Heart right ventricle (tissue), 16 donors: ENCODE results near the gene S100Z. TPM values are rescaled to one million over a fixed set of nuclear protein-coding genes. Genes with fewer than 3 reads are reported as not detected.

Source experiments
- ATAC-seq, 8 donors: fragments of 200-7000 bp; cut with Tn5 transposase; one replicate each; pipeline ENCODE4 v1.9.1; 2020; ENCODE audit warnings: mild to moderate bottlenecking in 8 of 8, moderate library complexity in 8 of 8, moderate number of reproducible peaks in 1 of 8
- DNase-seq, 2 donors: peaks; one replicate each; pipeline ENCODE4 v3.0.0-alpha.2; 2020
- H3K27ac ChIP-seq, 10 donors: fragments of 200-600 bp; sonication (generic) in 2 of 10; one replicate each; pipeline versions ENCODE4 v1.5.0 to v1.8.0; 2020 to 2022; ENCODE audit warnings: mild to moderate bottlenecking in 3 of 10
- H3K27me3 ChIP-seq, 7 donors: fragments of 200-600 bp; one replicate each; pipeline ENCODE4 v1.8.0; 2021 to 2022; ENCODE audit warnings: mild to moderate bottlenecking in 2 of 7
- H3K36me3 ChIP-seq, 9 donors: fragments of 200-600 bp; sonication (generic) in 1 of 9; one replicate each; pipeline versions ENCODE4 v1.5.0 to v1.8.0; 2020 to 2022; ENCODE audit warnings: mild to moderate bottlenecking in 2 of 9
- H3K4me1 ChIP-seq, 9 donors: fragments of 200-600 bp; sonication (generic) in 1 of 9; one replicate each; pipeline versions ENCODE4 v1.5.0 to v1.8.0; 2020 to 2022; ENCODE audit warnings: mild to moderate bottlenecking in 4 of 9
- H3K4me3 ChIP-seq, 10 donors: fragments of 200-600 bp; sonication (generic) in 2 of 10; one replicate each; pipeline versions ENCODE4 v1.5.0 to v1.8.0; 2020 to 2022; ENCODE audit warnings: mild to moderate bottlenecking in 7 of 10, moderate library complexity in 2 of 10
- H3K9me3 ChIP-seq, 11 donors: fragments of 200-600 bp in 10 of 11; sonication (generic) in 2 of 11; one replicate each; pipeline versions ENCODE4 v1.5.0 to v1.8.0; 2013 to 2022; ENCODE audit warnings: mild to moderate bottlenecking in 2 of 11, control low read depth in 1 of 11, moderate library complexity in 1 of 11
- WGBS, 2 donors: extraction: QIAGEN DNeasy Blood & Tissue Kit; methylation state at CpG; one replicate each; pipeline ENCODE4 v1.1.7; 2013; ENCODE audit warnings: inconsistent platforms in 1 of 2; 5-methylcytosine and 5-hydroxymethylcytosine counted together
- intact Hi-C, 10 donors: fragments of 100-400 bp; cut with DNase I; formaldehyde crosslinking; loops; one replicate each; pipeline versions ENCODE4 v1.11.1 to v1.14.2; 2022
- polyA plus RNA-seq, 2 donors: library from polyadenylated mRNA; stranded (reverse); fragments of 200-250 nt; gene quantifications; one replicate each; pipeline ENCODE4 v1.2.3, GENCODE V29; 2013
- total RNA-seq, 10 donors: library from RNA; stranded (reverse); fragmentation: NEBNext Ultra II Directional in 3 of 10; extraction: Animal tissue kit (Norgen Biotek cat#: 25700) in 3 of 10; gene quantifications; one replicate each; pipeline versions ENCODE4 v1.2.1 to v1.2.4, GENCODE V29; 2021 to 2023
- TF ChIP-seq, protein P1 (sequence below), 9 donors: fragments of 200-600 bp; sonication (generic) in 2 of 9; IDR thresholded peaks; one replicate each; pipeline versions ENCODE4 v1.5.0 to v1.8.0; 2021 to 2022; ENCODE audit warnings: antibody characterized with exemption in 9 of 9, mild to moderate bottlenecking in 5 of 9, moderate library complexity in 1 of 9
- donor health status: Arrhythmogenic right ventricular cardiomyopathy.
- donor health status: ischemic (EF 13 %, LVEDD 7.1; RV severe dilation, severe dysfunction).
- donor health status: healthy with polysubstance abuse.
- donor health status: DM: no; HTN: yes; CAD: no.
- donor health status: DM: no; HTN: no; CAD: no.
- donor health status: ischemic (EF 25% LVEDD 6.9; RV normal size, moderate dysfunction).
- donor health status: ischemic (EF 25% LVEDD 5.7; RV mildly dilated, moderate dysfunction).
- donor health status: healthy.
- donor health status: DM: yes; HTN: yes; CAD: no.
- donor health status: Ischemic cardiomyopathy.
- donor health status: ischemic (EF 35%, LVEDD 5.7; RV mildly dilated, moderate dysfunction).
- donor health status: nonischemic (EF 11% LVEDD 7.7; RV severe dilation, severe dysfunction).
- donor health status: DM: yes; HTN: yes; CAD: no.
- donor health status: PGD.
- donor health status: ischemic (EF 29% LVEDD 5.4; RV normal size, mild dysfunction).
- donor health status: nonischemic (EF 23%, LVEDD 6.1; RV moderate dilation, normal function).

Gene S100Z
- total and polyA plus RNA-seq, 12 donors = 0.03 to 0.22 TPM; not detected in 10

DNA sequence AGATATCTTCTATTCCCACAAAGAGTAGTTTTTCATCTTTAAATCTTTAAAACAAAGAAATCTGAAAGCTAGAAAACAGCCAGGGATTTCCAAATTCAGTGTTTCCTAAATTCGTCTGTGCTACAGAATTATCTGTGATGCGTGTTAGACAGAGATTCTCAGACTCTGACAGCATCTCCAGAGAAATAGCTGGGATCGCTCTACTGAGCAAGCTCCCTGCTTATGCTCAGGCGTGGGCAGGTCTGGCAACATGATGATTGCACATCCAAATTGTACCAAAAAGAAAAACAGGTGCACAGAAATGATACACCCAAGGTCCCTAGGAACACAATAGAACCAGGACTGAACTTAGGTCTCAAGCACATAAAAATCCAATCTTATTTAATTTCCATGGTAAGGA lies 80.3 kb downstream of the S100Z start:
- ATAC-seq (no peak), DNase-seq (no peak)
- 68 to 77% methylated on average over 4 of the region's 4 CpGs for WGBS, 2 donors
- Histone ChIP-seq H3K27ac (no peak overlapping the region), H3K4me1 (peaks cover 0 to 13% (median 0%) of the 10 kb centered on the region in 9 donors), H3K27me3 (peaks cover 0 to 11% (median 0%) of the 10 kb centered on the region in 7 donors), H3K4me3 (no peak overlapping the region), H3K36me3 (no peaks in the 10 kb centered on the region), H3K9me3 (no peaks in the 10 kb centered on the region)
- intact Hi-C loops = no loop called here
- TF ChIP-seq, protein P1, sequence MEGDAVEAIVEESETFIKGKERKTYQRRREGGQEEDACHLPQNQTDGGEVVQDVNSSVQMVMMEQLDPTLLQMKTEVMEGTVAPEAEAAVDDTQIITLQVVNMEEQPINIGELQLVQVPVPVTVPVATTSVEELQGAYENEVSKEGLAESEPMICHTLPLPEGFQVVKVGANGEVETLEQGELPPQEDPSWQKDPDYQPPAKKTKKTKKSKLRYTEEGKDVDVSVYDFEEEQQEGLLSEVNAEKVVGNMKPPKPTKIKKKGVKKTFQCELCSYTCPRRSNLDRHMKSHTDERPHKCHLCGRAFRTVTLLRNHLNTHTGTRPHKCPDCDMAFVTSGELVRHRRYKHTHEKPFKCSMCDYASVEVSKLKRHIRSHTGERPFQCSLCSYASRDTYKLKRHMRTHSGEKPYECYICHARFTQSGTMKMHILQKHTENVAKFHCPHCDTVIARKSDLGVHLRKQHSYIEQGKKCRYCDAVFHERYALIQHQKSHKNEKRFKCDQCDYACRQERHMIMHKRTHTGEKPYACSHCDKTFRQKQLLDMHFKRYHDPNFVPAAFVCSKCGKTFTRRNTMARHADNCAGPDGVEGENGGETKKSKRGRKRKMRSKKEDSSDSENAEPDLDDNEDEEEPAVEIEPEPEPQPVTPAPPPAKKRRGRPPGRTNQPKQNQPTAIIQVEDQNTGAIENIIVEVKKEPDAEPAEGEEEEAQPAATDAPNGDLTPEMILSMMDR (IDR thresholded peaks at IDR 0.05) = no peak

- H3K36me3 ChIP-seq = no peaks in the 10 kb centered on the region
- no peak for ATAC-seq
- intact Hi-C loops = no loop called here
These were observed 88.4 kb downstream of the S100Z start for GRCh38 chr5:76938177-76938576.

DNA sequence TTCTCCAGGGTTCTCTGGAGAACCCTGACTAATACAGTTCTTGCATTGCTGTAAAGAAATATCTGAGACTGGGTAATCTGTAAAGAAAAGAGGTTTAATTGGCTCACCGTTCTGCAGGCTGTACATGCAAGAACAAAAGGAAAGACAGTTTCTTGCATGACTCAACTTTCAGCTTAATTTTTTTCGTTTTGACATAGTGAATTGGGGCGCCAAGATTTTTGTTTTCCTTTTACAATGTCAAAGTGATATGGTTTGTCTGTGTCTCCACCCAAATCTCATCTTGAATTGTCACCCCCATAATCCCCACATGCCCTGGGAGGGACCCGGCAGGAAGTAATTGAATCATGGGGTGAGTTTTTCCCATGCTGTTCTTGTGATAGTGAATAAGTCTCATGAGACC lies 91.2 kb downstream of the S100Z start:
- intact Hi-C loops = no loop called here
- no peak overlapping the region for H3K4me3 ChIP-seq
- TF ChIP-seq, protein P1 (IDR thresholded peaks at IDR 0.05) = no peak
- 80 to 81% methylated on average over 4 of the region's 4 CpGs for whole genome bisulfite sequencing, 2 donors
- DNase-seq (no peak), ATAC-seq (no peak)
- H3K36me3 ChIP-seq = no peaks in the 10 kb centered on the region
- H3K27ac ChIP-seq = no peak overlapping the region
- H3K4me1 ChIP-seq = peaks cover 0 to 10% (median 0%) of the 10 kb centered on the region in 9 donors
- no peaks in the 10 kb centered on the region for H3K9me3 ChIP-seq
- peaks cover 0 to 1% (median 0%) of the 10 kb centered on the region in 7 donors for H3K27me3 ChIP-seq

More at GRCh38 chr5:76938177-76938576, 88.4 kb downstream of the S100Z start:
- Histone ChIP-seq H3K4me3 (no peak overlapping the region), H3K27ac (no peak overlapping the region), H3K9me3 (no peaks in the 10 kb centered on the region), H3K27me3 (no peaks in the 10 kb centered on the region), H3K4me1 (no peaks in the 10 kb centered on the region)
- no peak for DNase-seq
- TF ChIP-seq, protein P1 (IDR thresholded peaks at IDR 0.05) = no peak

DNA sequence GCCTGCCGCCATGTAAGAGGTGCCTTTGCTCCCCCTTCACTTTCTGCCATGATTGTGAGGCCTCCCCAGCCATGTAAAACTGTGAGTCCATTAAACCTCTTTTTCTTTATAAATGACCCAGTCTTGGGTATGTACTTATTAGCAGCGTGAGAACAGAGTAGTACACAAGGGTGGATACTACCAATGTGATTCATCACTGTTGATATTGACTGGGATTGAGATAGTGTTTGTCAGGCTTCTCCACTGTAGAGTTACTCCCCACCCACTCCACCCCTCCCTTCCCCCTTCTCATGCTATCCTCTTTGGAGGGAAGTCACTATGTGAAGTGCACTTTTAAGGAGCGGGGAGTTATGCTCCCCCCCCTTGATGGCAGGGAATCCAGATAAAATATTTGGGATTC lies 91.6 kb downstream of the S100Z start:
- intact Hi-C loops = no loop called here
- WGBS, 2 donors = 86 to 88% methylated on average over 3 of the region's 3 CpGs
- H3K4me1 ChIP-seq = peaks cover 0 to 15% (median 2%) of the 10 kb centered on the region in 9 donors
- TF ChIP-seq, protein P1 (IDR thresholded peaks at IDR 0.05) = no peak
- no peak for DNase-seq
- no peaks in the 10 kb centered on the region for H3K9me3 ChIP-seq
- H3K27me3 ChIP-seq = peaks cover 0 to 3% (median 0%) of the 10 kb centered on the region in 7 donors
- no peaks in the 10 kb centered on the region for H3K36me3 ChIP-seq
- H3K4me3 ChIP-seq = no peak overlapping the region
- H3K27ac ChIP-seq = no peak overlapping the region
- no peak for ATAC-seq
